ENCODE data around the gene CLN5.

- TF ChIP-seq CTCF (IDR thresholded peaks at IDR 0.05) (no peak), POLR2A (IDR thresholded peaks at IDR 0.05) (no peak)
These were observed 20.7 kb upstream of the CLN5 start for GRCh38 chr13:76971215-76971614.

All from Peyer's patch (tissue), 4 donors.